GM18498 (cell line): Measurements from ENCODE around the gene CLEC10A.

Experiments
- ATAC-seq: cut with Tn5 transposase; IDR thresholded peaks from one replicate; pipeline ENCODE4 v1.9.1; 2021; ENCODE audit warnings: mild to moderate bottlenecking, moderate library complexity; ENCODE audit not compliant: unreplicated experiment

The CLEC10A gene

DNA sequence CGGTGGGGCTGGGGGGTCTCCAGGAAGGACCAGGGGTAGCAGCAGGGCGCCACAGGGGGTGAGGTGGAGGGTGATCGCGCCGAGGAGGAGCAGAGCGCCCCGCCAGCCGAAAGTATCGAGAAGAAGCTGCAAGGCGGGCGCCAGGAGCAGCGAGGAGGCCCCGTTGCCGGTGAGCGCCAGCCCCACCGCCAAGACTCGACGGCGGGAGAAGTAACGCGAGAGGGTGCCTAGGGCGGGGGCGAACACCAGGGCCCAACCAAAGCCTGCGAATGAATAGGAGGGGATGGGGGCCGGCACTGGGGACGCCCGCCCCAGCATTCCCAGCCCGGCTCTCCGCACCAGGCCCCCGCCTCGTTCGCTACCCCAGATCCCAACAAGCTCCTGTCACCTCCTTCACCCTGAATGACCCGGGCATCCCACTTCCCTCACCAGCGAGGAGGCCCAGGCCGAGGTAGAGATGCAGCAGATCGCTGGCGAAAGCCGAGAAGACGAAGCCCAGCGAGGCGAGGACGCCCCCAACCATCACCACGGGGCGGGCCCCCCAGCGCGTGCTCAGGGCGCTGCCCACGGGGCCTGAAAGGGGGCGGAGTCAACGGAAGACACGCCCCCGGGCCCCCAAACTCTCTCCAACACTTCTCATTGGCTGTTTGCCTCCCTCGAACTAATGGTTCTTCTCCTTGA, 37.4 kb downstream of the CLEC10A start:
- ATAC-seq, result no peak

DNA sequence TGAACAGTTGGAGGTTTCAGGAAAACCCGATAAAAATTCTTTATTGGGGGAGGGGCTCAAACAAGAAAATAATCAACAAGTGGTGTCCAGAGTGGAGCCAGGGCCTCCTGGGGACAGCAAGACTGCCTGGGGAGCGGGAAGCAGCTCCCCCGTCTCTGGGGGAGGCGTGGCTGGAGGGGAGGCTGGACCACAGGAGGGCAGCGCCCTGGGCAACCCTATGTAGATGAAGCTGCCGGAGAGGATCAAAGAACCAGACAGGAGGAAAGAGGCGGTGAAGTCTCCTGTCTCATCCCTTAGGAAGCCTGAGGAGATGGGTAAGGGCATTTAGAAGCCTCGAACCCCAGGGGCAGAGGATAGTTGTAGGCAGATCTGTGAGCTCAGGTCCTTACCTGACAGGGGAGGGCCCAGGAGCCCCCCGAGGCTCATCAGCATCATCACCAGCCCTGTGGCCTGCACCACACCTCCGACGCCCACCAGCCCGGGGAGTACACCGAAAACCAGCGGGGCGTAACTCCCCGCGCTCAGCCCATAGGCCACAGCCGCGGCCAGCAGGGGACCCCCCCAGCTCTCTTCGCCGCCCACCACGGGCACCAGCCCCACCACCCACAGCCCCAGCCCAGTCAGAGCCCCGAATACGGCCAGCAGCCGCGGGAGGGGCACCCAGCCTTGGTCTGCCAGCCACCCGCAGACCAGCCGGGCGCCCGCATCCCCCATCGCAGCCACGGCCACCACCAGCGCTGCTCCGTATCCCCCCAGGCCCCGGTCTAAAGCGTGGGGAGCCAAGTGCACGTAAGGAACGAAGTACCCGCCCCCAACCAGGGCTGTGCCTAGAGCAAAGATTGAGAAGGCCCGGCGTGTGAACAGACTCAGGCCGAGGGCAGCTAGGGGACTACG, 38.2 kb downstream of the CLEC10A start:
- no peak for ATAC-seq

DNA sequence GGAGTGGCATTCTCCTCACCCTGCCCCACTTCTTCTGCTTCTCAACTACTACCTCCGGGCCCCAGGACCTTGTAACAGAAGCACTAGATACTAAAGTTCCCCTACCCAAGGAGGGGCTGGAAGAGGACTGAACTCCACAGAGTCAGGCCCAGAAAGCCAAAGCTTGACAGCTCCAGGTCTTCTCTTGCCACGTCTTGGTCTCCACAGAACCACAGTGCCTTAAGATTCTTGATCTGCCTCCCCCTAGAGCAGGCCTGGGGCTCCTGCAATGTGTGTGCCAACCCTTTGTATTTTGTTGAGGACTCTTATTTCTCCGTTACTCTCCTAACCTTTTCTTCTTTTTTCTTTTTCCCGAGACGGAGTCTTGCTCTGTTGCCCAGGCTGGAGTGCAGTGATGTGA, 40.2 kb downstream of the CLEC10A start:
- no peak for ATAC-seq

DNA sequence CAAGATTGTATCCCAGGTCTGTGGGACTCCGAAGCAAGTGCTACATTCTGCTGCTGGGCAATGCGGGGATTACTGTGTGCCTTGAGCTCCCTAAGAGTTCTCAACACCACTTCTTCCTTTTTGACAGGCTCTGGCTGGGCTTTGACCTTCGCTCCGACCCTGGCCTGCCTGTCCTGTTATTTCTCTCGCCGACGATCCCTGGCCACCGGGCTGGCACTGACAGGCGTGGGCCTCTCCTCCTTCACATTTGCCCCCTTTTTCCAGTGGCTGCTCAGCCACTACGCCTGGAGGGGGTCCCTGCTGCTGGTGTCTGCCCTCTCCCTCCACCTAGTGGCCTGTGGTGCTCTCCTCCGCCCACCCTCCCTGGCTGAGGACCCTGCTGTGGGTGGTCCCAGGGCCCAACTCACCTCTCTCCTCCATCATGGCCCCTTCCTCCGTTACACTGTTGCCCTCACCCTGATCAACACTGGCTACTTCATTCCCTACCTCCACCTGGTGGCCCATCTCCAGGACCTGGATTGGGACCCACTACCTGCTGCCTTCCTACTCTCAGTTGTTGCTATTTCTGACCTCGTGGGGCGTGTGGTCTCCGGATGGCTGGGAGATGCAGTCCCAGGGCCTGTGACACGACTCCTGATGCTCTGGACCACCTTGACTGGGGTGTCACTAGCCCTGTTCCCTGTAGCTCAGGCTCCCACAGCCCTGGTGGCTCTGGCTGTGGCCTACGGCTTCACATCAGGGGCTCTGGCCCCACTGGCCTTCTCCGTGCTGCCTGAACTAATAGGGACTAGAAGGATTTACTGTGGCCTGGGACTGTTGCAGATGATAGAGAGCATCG, 41.8 kb downstream of the CLEC10A start:
- no peak for ATAC-seq

DNA sequence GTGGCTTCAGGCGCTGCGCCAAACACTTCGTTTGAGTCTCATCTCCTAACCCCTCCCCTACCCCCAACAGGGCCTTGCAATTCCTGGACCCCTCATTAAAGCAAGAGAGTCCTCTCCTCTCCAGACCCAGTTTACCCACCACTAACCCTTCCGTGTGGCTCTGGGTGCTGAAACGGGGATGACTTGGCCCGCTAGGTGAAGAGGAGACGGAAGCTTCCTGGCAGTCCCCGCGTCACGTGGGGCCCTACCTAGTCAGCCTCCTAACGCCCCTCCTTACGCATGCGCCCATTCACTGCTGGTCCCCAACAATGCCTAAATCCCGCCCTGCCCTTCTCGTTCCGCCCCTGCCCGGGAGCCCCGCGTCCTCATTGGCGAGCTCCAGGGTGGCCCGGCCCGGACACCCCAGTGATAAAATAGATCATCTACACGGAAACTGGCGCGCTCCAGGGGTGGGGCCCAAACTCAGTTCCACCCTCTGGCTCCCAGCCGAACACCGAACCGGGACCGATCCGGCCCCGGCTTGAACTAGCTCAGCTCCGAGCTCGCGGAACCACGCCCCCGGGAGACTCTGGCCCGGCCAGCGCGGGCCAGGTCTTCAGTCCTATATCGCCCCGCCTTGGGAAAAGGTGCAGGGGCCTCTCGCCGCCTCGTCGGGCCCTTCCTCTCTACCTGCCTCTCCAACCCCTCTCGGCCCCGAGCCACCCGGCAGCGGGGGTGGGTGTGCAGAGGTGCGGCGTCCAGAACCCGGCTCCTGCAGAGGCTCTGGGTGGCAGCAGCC, 44.3 kb downstream of the CLEC10A start, which contains the start of gene SLC16A13:
Gene SLC16A13 (plus strand): TSS at position 425 of the 778 bp plus-strand sequence. CDS start 368 bp downstream, outside the sequence.
- peak; percentile 87 for ATAC-seq

DNA sequence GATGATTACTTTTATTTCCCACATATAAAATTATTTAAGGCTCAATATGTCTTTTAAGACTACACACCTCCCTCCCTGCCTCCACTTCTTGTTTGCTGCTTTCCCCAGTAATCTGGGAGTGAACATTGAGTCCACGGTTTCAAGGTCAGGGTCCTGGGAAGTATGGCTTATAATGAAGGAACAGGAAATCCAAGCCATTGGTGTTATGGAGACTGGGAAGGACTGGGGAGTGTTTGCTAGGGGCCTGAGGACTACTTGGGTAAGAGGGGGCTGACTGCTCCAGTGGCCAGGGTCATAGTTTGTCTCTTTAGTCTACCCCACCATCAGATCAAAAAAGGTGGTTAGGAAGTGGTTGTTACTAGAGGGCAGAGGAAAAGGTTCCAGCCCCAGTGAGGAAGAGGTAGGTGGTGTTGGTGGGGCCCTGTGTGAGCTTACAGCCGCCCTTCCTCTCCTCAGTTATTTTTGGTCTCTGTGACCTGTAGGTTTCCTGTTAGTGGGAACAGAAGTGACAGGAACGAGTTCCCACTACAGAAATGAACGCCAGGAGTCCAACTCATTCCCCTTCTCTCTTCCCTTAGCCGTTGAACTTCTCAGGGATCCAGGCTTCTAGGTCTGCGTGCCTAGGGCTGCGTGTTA, 45.0 kb downstream of the CLEC10A start:
- peak; percentile 25 for ATAC-seq

DNA sequence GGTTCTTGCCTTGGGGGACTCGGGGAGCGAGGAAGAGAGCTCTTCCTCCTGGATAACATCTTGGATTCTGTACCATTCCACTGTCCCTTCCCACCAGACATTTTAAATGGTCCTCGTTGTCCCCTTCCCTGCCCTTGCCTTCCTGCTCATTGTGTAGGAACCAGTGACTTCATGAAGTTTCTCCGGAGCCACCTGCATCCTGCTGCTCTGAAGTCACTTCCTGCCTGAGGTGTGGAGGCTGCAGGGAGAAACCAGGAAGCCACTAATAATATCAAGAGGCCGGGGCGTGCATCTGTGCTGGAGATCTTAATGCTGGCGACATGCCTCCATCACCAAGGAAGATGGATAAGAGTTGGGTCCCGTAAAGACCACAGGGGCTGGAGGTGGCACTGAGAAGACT, 50.4 kb downstream of the CLEC10A start:
- no peak for ATAC-seq

DNA sequence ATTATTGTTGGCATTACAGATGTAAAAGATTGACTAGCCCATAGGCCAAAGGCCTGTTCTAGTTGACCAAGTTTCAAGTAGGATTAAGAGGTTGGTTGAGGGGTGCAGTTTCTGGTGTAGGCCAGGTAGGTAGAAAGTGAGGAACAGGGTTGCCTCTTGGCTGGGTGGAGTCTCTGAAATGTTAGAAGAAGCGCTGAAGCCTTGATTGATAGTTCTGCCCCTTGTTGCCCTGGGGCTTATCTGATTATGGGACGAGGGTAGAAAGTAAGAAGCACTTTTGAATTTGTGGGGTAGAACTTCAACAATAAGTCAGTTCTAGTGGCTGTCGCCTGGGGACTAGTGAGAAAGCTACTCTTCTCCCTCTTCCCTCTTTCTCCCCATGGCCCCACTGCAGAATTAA, 51.0 kb downstream of the CLEC10A start:
- ATAC-seq, result no peak

DNA sequence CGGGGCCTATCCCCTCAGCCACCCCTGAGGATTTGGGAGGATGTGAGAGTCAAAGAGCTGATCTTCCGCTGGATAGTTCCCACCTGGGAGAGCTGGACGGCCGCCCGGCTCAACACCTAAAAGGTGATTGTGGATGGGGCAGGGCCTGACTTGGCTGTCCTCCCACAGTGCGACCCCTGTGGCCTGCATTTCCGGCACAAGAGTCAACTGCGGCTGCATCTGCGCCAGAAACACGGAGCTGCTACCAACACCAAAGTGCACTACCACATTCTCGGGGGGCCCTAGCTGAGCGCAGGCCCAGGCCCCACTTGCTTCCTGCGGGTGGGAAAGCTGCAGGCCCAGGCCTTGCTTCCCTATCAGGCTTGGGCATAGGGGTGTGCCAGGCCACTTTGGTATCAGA, 52.7 kb downstream of the CLEC10A start:
- no peak for ATAC-seq

DNA sequence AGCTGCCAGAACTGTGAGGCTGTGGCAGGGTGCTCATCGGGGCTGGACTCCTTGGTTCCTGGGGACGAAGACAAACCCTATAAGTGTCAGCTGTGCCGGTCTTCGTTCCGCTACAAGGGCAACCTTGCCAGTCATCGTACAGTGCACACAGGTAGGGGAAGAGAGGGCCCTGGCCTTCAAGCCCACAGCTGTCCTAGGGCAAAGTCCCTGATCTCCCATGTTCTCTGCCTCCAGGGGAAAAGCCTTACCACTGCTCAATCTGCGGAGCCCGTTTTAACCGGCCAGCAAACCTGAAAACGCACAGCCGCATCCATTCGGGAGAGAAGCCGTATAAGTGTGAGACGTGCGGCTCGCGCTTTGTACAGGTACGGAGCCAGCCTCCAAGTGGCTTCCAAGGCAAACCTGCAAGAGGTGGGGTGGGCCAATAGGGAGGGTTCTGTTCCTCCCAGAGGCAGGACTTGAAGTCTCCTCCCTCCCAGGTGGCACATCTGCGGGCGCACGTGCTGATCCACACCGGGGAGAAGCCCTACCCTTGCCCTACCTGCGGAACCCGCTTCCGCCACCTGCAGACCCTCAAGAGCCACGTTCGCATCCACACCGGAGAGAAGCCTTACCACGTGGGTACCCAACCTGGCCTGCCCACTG, 53.5 kb downstream of the CLEC10A start:
- ATAC-seq, result no peak

DNA sequence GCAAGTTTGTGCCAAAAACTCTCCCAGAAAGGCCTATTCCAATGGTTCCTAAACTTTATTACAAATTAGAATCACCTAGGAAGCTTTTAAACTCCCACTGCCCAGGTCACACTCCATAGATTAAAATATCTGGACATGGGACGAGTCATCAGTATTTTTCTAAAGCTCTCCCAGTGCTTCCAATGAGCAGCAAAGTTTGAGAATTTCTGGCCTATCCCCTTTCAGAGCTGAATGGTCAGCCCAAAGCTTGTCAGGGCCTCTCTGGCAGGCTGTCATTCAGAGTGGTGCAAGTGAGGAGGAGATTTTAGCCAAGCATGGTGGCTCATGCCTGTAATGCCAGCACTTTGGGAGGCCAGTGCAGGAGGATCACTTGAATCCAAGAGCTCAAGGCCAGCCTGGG, 54.8 kb downstream of the CLEC10A start:
- ATAC-seq, result no peak
